Smooth muscle cell of the brain vasculature (primary cell): ENCODE measurements around the gene SYT10.
"Not testable (repeated sequence)": the region's sequence is repeated elsewhere in the genome, so short reads cannot be mapped to it uniquely, and the experiment has no call there.

ENCODE experiments used
- DNase-seq: peaks from one replicate; pipeline ENCODE4 v3.0.0-alpha.2; 2012; ENCODE audit warnings: low read depth, low spot score

SYT10 gene

DNA sequence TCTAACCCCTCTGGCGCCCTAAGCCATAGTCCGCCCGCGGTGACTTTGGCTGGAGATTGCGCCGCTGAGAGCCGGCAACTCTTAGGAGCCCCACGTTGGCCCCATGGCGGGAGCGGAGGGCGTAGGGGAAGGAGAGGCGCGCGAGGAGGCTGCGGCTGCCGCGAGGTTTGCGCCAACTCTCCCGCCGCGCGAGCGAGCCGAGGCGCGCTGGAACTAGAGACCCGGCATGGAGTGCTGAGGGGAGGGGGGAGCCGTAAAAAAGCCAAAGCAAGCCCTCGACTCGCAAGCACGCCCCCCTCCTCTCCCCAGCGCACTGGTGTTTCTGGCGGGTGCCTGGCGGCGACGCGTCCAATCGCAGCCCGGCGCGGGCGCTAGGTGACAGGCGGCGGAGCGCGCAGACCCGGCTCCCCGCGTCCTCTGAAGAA is at the start of gene SYT10:
TSS of gene SYT10 (minus strand) at position 233 of the 425 bp plus-strand sequence. CDS start 297 bp downstream, outside the sequence.
- no peak for DNase-seq

DNA sequence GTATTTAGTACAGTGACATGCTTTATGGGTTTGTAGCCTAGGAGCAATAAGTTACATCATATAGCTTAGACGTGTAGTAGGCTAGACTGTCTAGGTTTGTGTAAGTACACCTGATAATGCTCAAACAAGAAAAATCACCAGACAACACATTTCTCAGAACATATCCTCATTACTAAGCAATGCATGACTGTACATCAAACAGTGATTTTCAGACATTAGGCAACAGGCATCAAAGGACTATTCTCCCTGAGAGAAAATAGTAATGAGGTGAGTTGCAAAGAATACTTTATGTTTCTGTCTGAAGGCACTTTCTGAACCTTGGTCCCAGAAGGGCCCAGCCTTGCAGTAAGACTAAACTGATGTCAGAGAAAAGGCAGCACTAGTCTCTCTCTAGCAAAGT is 48.4 kb upstream of the SYT10 start:
- no peak for DNase-seq

DNA sequence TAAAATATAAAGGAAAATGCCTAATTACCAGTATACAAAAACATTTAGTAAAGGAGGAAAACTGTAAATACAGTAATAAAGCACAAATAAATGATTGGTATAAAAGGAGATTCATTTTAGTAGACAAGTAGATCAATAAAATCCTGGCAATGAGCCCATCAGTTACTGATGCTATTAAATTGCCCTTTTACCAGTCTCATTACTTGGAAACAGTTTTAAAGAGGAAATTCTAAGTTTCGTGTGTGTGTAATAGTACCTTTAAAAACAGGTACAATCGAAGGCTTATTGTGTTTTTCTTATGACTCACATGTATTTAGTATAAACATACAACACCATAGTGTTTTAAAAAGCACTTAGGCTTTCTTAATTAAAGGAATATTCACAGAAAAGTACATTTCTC is 46.4 kb upstream of the SYT10 start:
- no peak for DNase-seq

DNA sequence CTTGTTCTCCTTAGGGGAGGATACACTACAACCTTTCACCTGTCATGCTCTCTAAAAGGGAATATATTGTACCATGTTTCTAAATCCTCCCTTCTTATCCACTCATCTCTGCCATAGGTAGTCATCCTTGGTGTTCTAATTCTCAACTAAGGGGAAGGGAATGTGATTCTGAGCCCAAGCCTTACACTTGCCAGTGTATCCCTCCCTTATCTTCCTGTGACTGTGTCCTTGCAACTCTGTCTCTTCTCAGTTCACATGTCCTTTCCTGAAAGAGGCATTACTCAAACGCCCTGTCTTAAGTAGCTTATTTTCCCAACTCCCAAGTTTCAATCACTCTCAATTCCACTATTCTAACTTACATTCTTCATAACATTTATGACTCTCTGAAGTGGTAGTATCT is 44.5 kb upstream of the SYT10 start:
- DNase-seq = no peak

DNA sequence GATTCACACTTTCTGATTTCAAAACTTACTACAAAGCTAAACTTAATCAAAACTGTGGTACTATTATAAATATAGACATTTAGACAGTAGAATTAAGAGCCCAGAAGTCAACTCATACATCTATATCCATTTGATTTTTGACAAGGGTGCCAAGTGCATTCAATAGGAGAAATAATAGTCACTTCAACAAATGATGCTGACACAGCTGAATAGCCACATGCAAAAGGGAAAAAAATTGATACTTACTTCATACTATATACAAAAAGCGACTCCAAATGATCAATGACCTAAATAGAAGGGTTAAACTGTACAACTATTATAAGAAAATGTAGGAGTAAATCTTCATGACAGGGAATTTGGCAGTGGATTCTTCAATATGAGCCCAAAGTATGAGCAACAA is 40.7 kb upstream of the SYT10 start:
- DNase-seq = no peak

- no peak for DNase-seq
Observed at GRCh38 chr12:33476058-33476457, 36.4 kb upstream of the SYT10 start.

DNA sequence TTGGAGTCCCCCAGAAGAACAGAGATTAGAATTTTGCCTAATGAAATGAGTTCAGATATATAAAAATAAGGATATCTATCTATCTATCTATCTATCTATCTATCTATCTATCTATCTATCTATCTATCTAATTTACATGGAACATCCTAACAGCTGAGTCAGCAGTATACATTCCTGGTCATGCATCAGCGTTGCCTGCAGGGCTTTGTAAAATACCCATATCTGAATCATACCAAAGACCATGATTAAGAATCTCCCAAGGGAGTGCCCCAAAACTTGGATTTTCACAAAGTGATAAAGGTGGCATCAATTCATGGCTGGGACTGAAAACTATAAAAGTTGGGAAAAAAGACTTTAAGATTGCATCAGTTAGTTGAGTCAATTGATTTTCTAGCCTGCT is 32.7 kb upstream of the SYT10 start:
- no peak for DNase-seq

DNA sequence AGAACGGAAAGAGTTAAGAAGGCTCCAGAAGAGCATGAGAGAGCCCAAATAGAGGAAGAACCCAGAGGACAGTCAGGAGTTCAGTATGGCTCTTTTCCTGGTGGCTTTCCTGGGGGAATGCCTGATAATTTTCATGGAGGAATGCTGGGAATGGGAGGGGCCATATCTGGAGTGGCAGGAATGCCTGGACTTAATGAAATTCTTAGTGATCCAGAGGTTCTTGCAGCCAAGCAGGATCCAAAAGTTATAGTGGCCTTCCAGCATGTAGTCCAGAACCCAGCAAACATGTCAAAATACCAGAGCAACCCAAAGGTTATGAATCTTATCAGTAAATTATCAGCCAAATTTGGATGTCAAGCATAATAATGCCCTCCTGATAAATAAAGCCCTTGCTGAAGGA is 15.5 kb upstream of the SYT10 start:
- DNase-seq = no peak

DNA sequence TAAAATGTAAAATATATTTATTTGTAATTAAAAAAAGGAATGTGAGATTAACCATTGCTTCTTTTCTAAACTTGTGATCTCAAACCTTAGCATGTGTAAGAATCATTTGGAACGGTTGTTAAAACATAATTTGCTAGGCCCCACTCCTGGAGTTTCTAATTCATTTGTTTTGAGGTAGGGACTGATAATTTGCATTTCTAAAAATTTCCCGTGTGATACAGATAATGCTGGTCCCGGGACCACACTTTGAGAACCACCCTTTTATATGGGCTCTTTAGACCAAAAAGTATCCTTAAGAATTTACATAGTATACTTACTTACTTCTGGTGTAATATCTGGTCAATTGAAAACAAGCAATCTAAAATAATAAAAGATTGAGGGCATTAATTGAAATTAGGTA is 10.9 kb upstream of the SYT10 start:
- DNase-seq = no peak

DNA sequence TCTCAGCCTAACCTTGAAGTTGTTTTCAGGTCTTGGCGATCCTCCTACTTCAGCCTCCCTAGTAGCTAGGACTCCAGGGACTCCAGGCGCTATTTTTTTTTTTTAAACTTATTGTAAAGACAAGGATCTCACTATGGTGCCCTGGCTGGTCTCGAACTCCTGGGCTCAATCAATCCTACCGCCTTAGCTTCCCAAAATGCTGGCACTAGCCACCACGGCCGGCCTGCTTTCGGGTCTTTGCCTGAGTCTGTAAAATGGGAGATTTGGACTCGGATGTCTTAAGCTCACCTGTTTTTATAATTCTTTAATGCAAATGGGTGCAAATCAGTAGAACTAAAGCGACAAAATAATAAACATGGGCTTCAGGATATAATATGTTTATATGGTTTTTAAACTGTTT is 858 bp upstream of the SYT10 start:
- no peak for DNase-seq

GRCh38 chr12:33438851-33439586 is 600 bp downstream of the SYT10 start:
- DNase-seq = no peak

DNA sequence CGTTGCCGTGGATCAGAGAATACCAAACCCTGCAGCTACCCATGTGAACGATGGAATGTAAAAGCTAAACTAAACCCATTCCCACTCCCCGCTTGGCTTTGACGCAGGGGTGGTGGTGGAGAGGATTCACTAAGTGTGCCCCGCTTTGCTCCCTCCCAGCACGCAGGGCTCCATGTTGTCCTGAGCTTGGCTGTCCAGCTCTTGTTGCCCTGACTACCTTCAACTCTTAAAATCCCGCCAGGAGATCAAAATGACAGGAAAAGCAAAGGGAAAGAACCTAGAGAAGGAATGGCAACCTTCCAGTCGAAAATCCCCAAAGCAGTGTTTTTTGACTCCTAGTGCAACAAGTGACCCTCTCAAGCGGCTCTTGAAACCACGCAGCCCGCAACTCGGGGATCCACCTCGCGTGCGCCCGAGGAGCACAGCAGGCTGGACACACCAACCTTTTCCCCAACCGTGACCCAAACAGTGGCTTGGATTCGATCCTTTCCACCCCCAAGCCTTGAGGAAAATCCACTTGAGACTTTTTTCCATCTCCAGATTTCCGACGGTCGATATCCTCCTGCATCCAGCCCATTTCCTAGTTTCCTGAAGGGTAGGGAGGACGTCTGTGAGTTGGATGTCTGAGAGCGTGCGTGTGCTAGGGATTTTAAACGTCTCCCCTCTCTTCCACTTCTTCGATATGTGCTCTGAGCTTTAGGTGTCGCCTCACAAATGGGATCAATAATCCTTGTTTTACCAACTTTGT is 1.4 kb downstream of the SYT10 start:
- no peak for DNase-seq

GRCh38 chr12:33437598-33437997 is 2.0 kb downstream of the SYT10 start:
- no peak for DNase-seq

GRCh38 chr12:33432992-33433391 is 6.6 kb downstream of the SYT10 start:
- no peak for DNase-seq

DNA sequence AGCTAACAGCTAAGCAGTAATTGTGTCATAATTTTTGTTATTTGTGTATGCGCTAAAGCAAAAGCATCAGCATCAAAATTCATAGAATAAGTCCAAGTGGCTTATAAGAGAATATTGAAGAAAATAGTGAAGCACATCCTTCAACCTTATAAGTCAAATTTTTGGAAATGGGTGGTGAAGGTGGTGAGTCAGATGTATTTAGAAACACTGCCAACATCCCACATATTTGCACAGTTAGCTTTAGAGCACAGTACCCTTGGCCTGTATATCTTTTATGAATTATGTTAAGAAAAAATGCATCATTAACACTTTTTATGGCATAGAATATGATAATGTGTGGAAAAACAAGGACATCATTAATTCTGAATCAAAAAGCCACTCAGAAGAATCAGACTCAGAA is 8.0 kb downstream of the SYT10 start:
- no peak for DNase-seq

DNA sequence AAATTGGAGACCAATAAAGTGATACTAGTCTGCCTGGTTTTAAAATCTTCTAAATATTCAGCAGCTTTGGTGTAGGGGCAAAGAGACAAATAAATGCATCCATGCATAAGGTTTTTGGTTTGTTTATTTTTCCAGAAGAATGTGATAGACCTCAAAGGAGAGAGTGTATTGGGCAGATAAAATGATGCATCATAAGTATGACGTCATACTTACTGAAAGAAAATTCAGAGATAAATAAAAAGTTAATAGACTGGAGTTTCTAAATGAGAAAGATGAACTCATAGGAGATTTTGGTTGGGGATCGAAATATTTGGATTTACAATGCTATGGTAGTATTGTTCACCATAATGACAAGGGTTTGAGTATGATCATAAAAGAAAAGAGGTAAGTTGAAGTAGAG is 10.2 kb downstream of the SYT10 start:
- no peak for DNase-seq

- DNase-seq = no peak
Observed at GRCh38 chr12:33427071-33427470, 12.5 kb downstream of the SYT10 start.

- no peak for DNase-seq
Observed at GRCh38 chr12:33423706-33424105, 15.9 kb downstream of the SYT10 start.

GRCh38 chr12:33412410-33412809 is 27.2 kb downstream of the SYT10 start:
- not testable (repeated sequence) for DNase-seq

GRCh38 chr12:33383503-33383902 is 56.1 kb downstream of the SYT10 start:
- no peak for DNase-seq

DNA sequence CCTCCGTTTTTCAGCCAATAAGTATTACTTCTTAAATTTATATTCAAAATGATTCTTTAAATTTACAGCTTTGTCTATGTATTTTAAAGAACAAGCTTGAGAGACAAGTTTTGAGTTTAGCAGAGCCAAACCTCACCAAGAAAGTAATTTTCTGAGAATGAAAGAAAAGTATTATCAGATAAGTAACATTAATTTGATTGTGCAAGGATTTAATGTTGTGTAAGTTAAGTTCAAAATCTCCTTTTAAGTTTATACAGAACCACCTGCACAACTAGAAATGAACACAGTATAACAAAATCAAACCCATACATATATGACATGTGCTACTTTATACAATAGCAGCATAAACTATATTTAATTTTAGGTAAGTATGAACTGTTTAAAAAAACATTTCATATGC is 63.5 kb downstream of the SYT10 start:
- no peak for DNase-seq

GRCh38 chr12:33370318-33370717 is 69.3 kb downstream of the SYT10 start:
- no peak for DNase-seq

GRCh38 chr12:33357181-33357580 is 82.4 kb downstream of the SYT10 start:
- no peak for DNase-seq
